Measurements from ENCODE around the gene NDUFA12.

DNA sequence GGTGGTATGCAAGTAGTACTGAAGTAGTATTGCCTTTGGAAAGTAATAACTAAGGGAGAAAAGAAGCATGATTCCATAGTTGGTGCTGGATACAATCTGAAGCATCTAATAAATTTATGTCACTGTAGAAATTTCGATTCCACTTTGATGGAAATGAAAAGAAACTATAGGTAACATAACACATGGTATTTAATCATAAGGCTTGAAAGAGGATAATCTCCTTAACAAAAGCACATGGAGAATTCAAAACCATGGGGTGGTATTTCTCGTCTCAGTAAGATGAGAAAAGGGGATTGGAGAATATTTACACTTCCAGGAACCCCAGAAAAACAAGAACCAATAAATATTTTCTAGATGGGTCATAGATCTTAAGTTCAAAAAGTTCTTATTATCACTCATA lies 72.7 kb downstream of the NDUFA12 start:
- TF ChIP-seq, protein P1, sequence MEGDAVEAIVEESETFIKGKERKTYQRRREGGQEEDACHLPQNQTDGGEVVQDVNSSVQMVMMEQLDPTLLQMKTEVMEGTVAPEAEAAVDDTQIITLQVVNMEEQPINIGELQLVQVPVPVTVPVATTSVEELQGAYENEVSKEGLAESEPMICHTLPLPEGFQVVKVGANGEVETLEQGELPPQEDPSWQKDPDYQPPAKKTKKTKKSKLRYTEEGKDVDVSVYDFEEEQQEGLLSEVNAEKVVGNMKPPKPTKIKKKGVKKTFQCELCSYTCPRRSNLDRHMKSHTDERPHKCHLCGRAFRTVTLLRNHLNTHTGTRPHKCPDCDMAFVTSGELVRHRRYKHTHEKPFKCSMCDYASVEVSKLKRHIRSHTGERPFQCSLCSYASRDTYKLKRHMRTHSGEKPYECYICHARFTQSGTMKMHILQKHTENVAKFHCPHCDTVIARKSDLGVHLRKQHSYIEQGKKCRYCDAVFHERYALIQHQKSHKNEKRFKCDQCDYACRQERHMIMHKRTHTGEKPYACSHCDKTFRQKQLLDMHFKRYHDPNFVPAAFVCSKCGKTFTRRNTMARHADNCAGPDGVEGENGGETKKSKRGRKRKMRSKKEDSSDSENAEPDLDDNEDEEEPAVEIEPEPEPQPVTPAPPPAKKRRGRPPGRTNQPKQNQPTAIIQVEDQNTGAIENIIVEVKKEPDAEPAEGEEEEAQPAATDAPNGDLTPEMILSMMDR (conservative IDR thresholded peaks at IDR 0.05; ENCODE audit: low read depth, low read length) = no peak
- TF ChIP-seq EZH2 (IDR thresholded peaks at IDR 0.05; ENCODE audit: borderline replicate concordance, low read depth, low read length, poor library complexity, severe bottlenecking) = no peak

Measured in A673 (cell line).